Mesendoderm (in vitro differentiated cells): ENCODE results near the gene HUS1B.

Experiments used
- DNase-seq: peaks from one replicate; pipeline ENCODE4 v3.0.0; 2013
- H2AK5ac ChIP-seq: 2 replicates; pipeline ENCODE4 v1.6.1; 2013; ENCODE audit warnings: low read length, inconsistent platforms
- H2BK120ac ChIP-seq: 2 replicates; pipeline ENCODE4 v1.6.1; 2013; ENCODE audit warnings: low read depth, mild to moderate bottlenecking, low read length, moderate library complexity, mixed read lengths
- H2BK15ac ChIP-seq: replicated peaks from 2 replicates; pipeline ENCODE4 v1.6.1; 2013; ENCODE audit warnings: low read depth, mild to moderate bottlenecking, moderate library complexity
- H2BK5ac ChIP-seq: 2 replicates; pipeline ENCODE4 v1.6.1; 2013; ENCODE audit warnings: low read length, inconsistent platforms
- H3K18ac ChIP-seq: 2 replicates; pipeline ENCODE4 v1.6.1; 2013; ENCODE audit warnings: mild to moderate bottlenecking, low read length, mixed read lengths
- H3K23ac ChIP-seq: one replicate; pipeline ENCODE4 v1.6.1; 2013; ENCODE audit warnings: low read length
- H3K27ac ChIP-seq: 2 replicates; pipeline ENCODE4 v1.5.1; 2013; ENCODE audit warnings: low read depth, mild to moderate bottlenecking, inconsistent platforms, low read length, moderate library complexity
- H3K27me3 ChIP-seq: 2 replicates; pipeline ENCODE4 v1.6.1; 2013; ENCODE audit warnings: low read length, control low read depth, mild to moderate bottlenecking, inconsistent platforms; ENCODE audit not compliant: insufficient read depth, poor library complexity
- H3K36me3 ChIP-seq: 2 replicates; pipeline ENCODE4 v1.6.1; 2013; ENCODE audit warnings: low read length, inconsistent platforms; ENCODE audit not compliant: control insufficient read depth, insufficient read depth
- H3K4ac ChIP-seq: one replicate; pipeline ENCODE4 v1.6.1; 2013; ENCODE audit warnings: low read depth, mild to moderate bottlenecking, low read length, moderate library complexity
- H3K4me1 ChIP-seq: 2 replicates; pipeline ENCODE4 v1.6.1; 2013; ENCODE audit warnings: low read depth, low read length, inconsistent platforms; ENCODE audit not compliant: control insufficient read depth
- H3K4me2 ChIP-seq: 2 replicates; pipeline ENCODE4 v1.6.1; 2013; ENCODE audit warnings: low read length
- H3K4me3 ChIP-seq: 2 replicates; pipeline ENCODE4 v1.5.1; 2013; ENCODE audit warnings: mild to moderate bottlenecking, low read length
- H3K56ac ChIP-seq: one replicate; pipeline ENCODE4 v1.6.1; 2013; ENCODE audit warnings: low read length
- H3K79me1 ChIP-seq: 2 replicates; pipeline ENCODE4 v1.6.1; 2013; ENCODE audit warnings: low read length, inconsistent platforms
- H3K79me2 ChIP-seq: 2 replicates; pipeline ENCODE4 v1.6.1; 2013; ENCODE audit warnings: mild to moderate bottlenecking, low read length; ENCODE audit not compliant: control insufficient read depth, insufficient read depth
- H3K9ac ChIP-seq: 2 replicates; pipeline ENCODE4 v1.6.1; 2013; ENCODE audit warnings: low read length, inconsistent platforms
- H4K5ac ChIP-seq: one replicate; pipeline ENCODE4 v1.6.1; 2013; ENCODE audit warnings: low read length
- H4K8ac ChIP-seq: one replicate; pipeline ENCODE4 v1.6.1; 2013; ENCODE audit warnings: low read depth, mild to moderate bottlenecking, control low read depth, low read length, moderate library complexity
- WGBS: extraction: QIAGEN DNeasy Blood & Tissue Kit; methylation state at CpG from one replicate; pipeline ENCODE4 v1.1.7; 2013; ENCODE audit warnings: low lambda C conversion rate, missing lambda C conversion rate; ENCODE audit not compliant: insufficient coverage; ENCODE audit errors: extremely low coverage; 5-methylcytosine and 5-hydroxymethylcytosine counted together

The HUS1B gene

GRCh38 chr6:650098-650497 lies 6.8 kb downstream of the HUS1B start:
- H2AK5ac ChIP-seq: no peak overlapping the region
- H3K4me3 ChIP-seq: no peak overlapping the region
- H3K36me3 ChIP-seq: no peaks in the 10 kb centered on the region
- H3K27me3 ChIP-seq: no peaks in the 10 kb centered on the region
- no peak overlapping the region for H4K8ac ChIP-seq
- no peak overlapping the region for H3K56ac ChIP-seq
- DNase-seq: peak; percentile 59
- H2BK5ac ChIP-seq: no peak overlapping the region
- H4K5ac ChIP-seq: no peak overlapping the region
- no peaks in the 10 kb centered on the region for H3K79me2 ChIP-seq
- H3K4me2 ChIP-seq: no peak overlapping the region
- H3K23ac ChIP-seq: no peak overlapping the region
- H3K4ac ChIP-seq: no peak overlapping the region
- peaks cover 2% of the 10 kb centered on the region for H3K79me1 ChIP-seq
- no peak overlapping the region for H2BK120ac ChIP-seq
- H3K4me1 ChIP-seq: no peaks in the 10 kb centered on the region
- H3K18ac ChIP-seq: no peak overlapping the region
- no peak overlapping the region for H2BK15ac ChIP-seq
- no peak overlapping the region for H3K27ac ChIP-seq
- H3K9ac ChIP-seq: no peak overlapping the region
- no CpG with 5 or more reads among the region's 4 CpGs for WGBS

- Histone ChIP-seq H2BK15ac (no peak overlapping the region), H3K4me2 (no peak overlapping the region), H2AK5ac (no peak overlapping the region), H3K23ac (no peak overlapping the region), H3K18ac (no peak overlapping the region), H3K79me2 (peaks cover 1% of the 10 kb centered on the region), H2BK120ac (no peak overlapping the region), H3K36me3 (no peaks in the 10 kb centered on the region), H3K27ac (no peak overlapping the region), H3K4me1 (no peaks in the 10 kb centered on the region), H3K4me3 (no peak overlapping the region), H3K4ac (no peak overlapping the region), H3K56ac (no peak overlapping the region), H3K9ac (no peak overlapping the region), H3K79me1 (peaks cover 4% of the 10 kb centered on the region), H4K8ac (no peak overlapping the region), H4K5ac (no peak overlapping the region), H2BK5ac (no peak overlapping the region), H3K27me3 (no peaks in the 10 kb centered on the region)
- DNase-seq: no peak
Observed at GRCh38 chr6:642805-643204, 14.1 kb downstream of the HUS1B start.

GRCh38 chr6:641225-641985 lies 15.5 kb downstream of the HUS1B start:
- peaks cover 2% of the 10 kb centered on the region for H3K79me1 ChIP-seq
- no peak overlapping the region for H3K56ac ChIP-seq
- H2BK120ac ChIP-seq: no peak overlapping the region
- H2BK5ac ChIP-seq: no peak overlapping the region
- no peak overlapping the region for H2BK15ac ChIP-seq
- no peak overlapping the region for H3K4me3 ChIP-seq
- peaks cover 1% of the 10 kb centered on the region for H3K79me2 ChIP-seq
- no peaks in the 10 kb centered on the region for H3K4me1 ChIP-seq
- H3K27me3 ChIP-seq: no peaks in the 10 kb centered on the region
- H3K4me2 ChIP-seq: no peak overlapping the region
- no peak overlapping the region for H4K5ac ChIP-seq
- no peak overlapping the region for H3K18ac ChIP-seq
- H3K9ac ChIP-seq: no peak overlapping the region
- H3K23ac ChIP-seq: no peak overlapping the region
- H3K27ac ChIP-seq: no peak overlapping the region
- DNase-seq: no peak
- WGBS: no CpG with 5 or more reads among the region's 8 CpGs
- H3K4ac ChIP-seq: no peak overlapping the region
- no peaks in the 10 kb centered on the region for H3K36me3 ChIP-seq
- H2AK5ac ChIP-seq: no peak overlapping the region
- H4K8ac ChIP-seq: no peak overlapping the region

GRCh38 chr6:636488-636887 lies 20.4 kb downstream of the HUS1B start:
- WGBS: no CpG with 5 or more reads among the region's 5 CpGs

GRCh38 chr6:635233-635632 lies 21.7 kb downstream of the HUS1B start:
- WGBS: no CpG with 5 or more reads among the region's 5 CpGs
- H3K23ac ChIP-seq: no peak overlapping the region
- H2BK5ac ChIP-seq: no peak overlapping the region
- no peak overlapping the region for H3K56ac ChIP-seq
- no peak overlapping the region for H3K9ac ChIP-seq
- H3K79me1 ChIP-seq: peaks cover 2% of the 10 kb centered on the region
- no peaks in the 10 kb centered on the region for H3K4me1 ChIP-seq
- H2BK15ac ChIP-seq: no peak overlapping the region
- H3K36me3 ChIP-seq: no peaks in the 10 kb centered on the region
- no peak overlapping the region for H3K4me3 ChIP-seq
- no peak for DNase-seq
- H3K27me3 ChIP-seq: no peaks in the 10 kb centered on the region
- H3K27ac ChIP-seq: no peak overlapping the region
- H4K5ac ChIP-seq: no peak overlapping the region
- H3K79me2 ChIP-seq: no peaks in the 10 kb centered on the region
- H3K4ac ChIP-seq: no peak overlapping the region
- H3K4me2 ChIP-seq: no peak overlapping the region
- no peak overlapping the region for H2AK5ac ChIP-seq
- H3K18ac ChIP-seq: no peak overlapping the region
- no peak overlapping the region for H2BK120ac ChIP-seq
- H4K8ac ChIP-seq: no peak overlapping the region

More at GRCh38 chr6:636488-636887, 20.4 kb downstream of the HUS1B start:
- Histone ChIP-seq H2BK120ac (no peak overlapping the region), H3K23ac (no peak overlapping the region), H3K27me3 (no peaks in the 10 kb centered on the region), H3K56ac (no peak overlapping the region), H3K79me1 (peaks cover 2% of the 10 kb centered on the region), H4K8ac (no peak overlapping the region), H3K4me3 (no peak overlapping the region), H3K79me2 (no peaks in the 10 kb centered on the region), H3K4ac (no peak overlapping the region), H3K4me1 (no peaks in the 10 kb centered on the region), H3K27ac (no peak overlapping the region), H3K36me3 (no peaks in the 10 kb centered on the region), H2AK5ac (no peak overlapping the region), H3K4me2 (no peak overlapping the region), H2BK15ac (no peak overlapping the region), H3K9ac (no peak overlapping the region), H4K5ac (no peak overlapping the region), H3K18ac (no peak overlapping the region), H2BK5ac (no peak overlapping the region)
- no peak for DNase-seq

- Histone ChIP-seq H3K79me1 (peaks cover 2% of the 10 kb centered on the region), H3K4me1 (no peaks in the 10 kb centered on the region), H3K27ac (no peak overlapping the region), H2BK120ac (no peak overlapping the region), H3K9ac (no peak overlapping the region), H2AK5ac (no peak overlapping the region), H3K4ac (no peak overlapping the region), H3K56ac (no peak overlapping the region), H2BK15ac (no peak overlapping the region), H3K4me3 (no peak overlapping the region), H2BK5ac (no peak overlapping the region), H3K27me3 (no peaks in the 10 kb centered on the region), H4K5ac (no peak overlapping the region), H3K4me2 (no peak overlapping the region), H3K36me3 (no peaks in the 10 kb centered on the region), H4K8ac (no peak overlapping the region), H3K23ac (no peak overlapping the region), H3K18ac (no peak overlapping the region), H3K79me2 (no peaks in the 10 kb centered on the region)
- no CpG with 5 or more reads among the region's 1 CpG for WGBS
- DNase-seq: no peak
Observed at GRCh38 chr6:633611-634010, 23.3 kb downstream of the HUS1B start.
